HepG2 (cell line): ENCODE results near the gene FOXN3.

Source experiments
- E2F5 ChIP-seq: sonication (generic); formaldehyde crosslinking; conservative IDR thresholded peaks from 2 replicates; pipeline ENCODE4 v1.4.0; 2020; ENCODE audit warnings: missing genetic modification reagents
- EHMT2 ChIP-seq: fragments of 200-600 bp; sonication (generic); IDR thresholded peaks from 2 replicates; pipeline ENCODE4 v1.7.0; 2017; ENCODE audit warnings: antibody characterized with exemption, low read depth, low read length, borderline replicate concordance
- EZH2 ChIP-seq: conservative IDR thresholded peaks from 2 replicates; pipeline ENCODE4 v1.6.1; 2012; ENCODE audit warnings: mild to moderate bottlenecking, low read depth, low read length, moderate library complexity
- KMT2B ChIP-seq: IDR thresholded peaks from 2 replicates; pipeline ENCODE4 v1.6.1; 2016; ENCODE audit warnings: missing genetic modification reagents, missing compliant biosample characterization
- POLR2G ChIP-seq: fragments of 200-400 bp; formaldehyde crosslinking; IDR thresholded peaks from 2 replicates; pipeline ENCODE4 v1.6.1; 2018; ENCODE audit warnings: mild to moderate bottlenecking, low read depth, low read length, moderate library complexity
- TBX2 ChIP-seq: sonication (generic); formaldehyde crosslinking; IDR thresholded peaks from 2 replicates; pipeline ENCODE4 v1.5.0; 2020; ENCODE audit warnings: missing genetic modification reagents, mild to moderate bottlenecking, borderline replicate concordance
- TCF7L2 ChIP-seq: IDR thresholded peaks from 2 replicates; pipeline ENCODE4 v1.6.1; 2011; ENCODE audit warnings: mild to moderate bottlenecking, low read depth, low read length, moderate library complexity
- ZNF281 ChIP-seq: sonication (generic); formaldehyde crosslinking; IDR thresholded peaks from 2 replicates; pipeline ENCODE4 v1.4.0; 2020; ENCODE audit warnings: missing genetic modification reagents, borderline replicate concordance

- TF ChIP-seq EHMT2 = no peak
- TF ChIP-seq EZH2 = no peak
- no peak for TF ChIP-seq ZNF281
- TF ChIP-seq TBX2 = no peak
- TF ChIP-seq KMT2B (CRISPR knock-in tag) = no peak
- no peak for TF ChIP-seq POLR2G
- TF ChIP-seq E2F5 (CRISPR knock-in tag) = no peak
- TF ChIP-seq TCF7L2 = no peak
These were observed 304.3 kb downstream of the FOXN3 start for GRCh38 chr14:89112720-89113119.
